Trophoblast cell (in vitro differentiated cells and primary cell): Measurements from ENCODE around the gene MRPL32. TPM values are rescaled to one million over a fixed set of nuclear protein-coding genes. Genes with fewer than 3 reads are reported as not detected.
"Not testable (repeated sequence)": the region's sequence is repeated elsewhere in the genome, so short reads cannot be mapped to it uniquely, and the experiment has no call there.

Experiments
- DNase-seq, 2 donors: peaks; one replicate each; pipeline ENCODE4 v3.0.0-alpha.2; 2016
- H2AFZ ChIP-seq: 2 replicates; pipeline ENCODE4 v1.6.1; 2013; ENCODE audit warnings: low read length, moderate library complexity, mild to moderate bottlenecking; ENCODE audit not compliant: insufficient read depth, poor library complexity
- H2AK5ac ChIP-seq: 2 replicates; pipeline ENCODE4 v1.6.1; 2013; ENCODE audit warnings: mild to moderate bottlenecking, low read length
- H2BK120ac ChIP-seq: 2 replicates; pipeline ENCODE4 v1.6.1; 2013; ENCODE audit warnings: low read length, mild to moderate bottlenecking, moderate library complexity; ENCODE audit not compliant: insufficient read depth, poor library complexity
- H2BK12ac ChIP-seq: 2 replicates; pipeline ENCODE4 v1.6.1; 2013; ENCODE audit warnings: mild to moderate bottlenecking, low read length, moderate library complexity
- H2BK5ac ChIP-seq: 2 replicates; pipeline ENCODE4 v1.6.1; 2013; ENCODE audit warnings: low read length, low read depth, moderate library complexity, mild to moderate bottlenecking; ENCODE audit not compliant: poor library complexity
- H3K14ac ChIP-seq: 2 replicates; pipeline ENCODE4 v1.6.1; 2013; ENCODE audit warnings: mild to moderate bottlenecking, low read length
- H3K18ac ChIP-seq: 2 replicates; pipeline ENCODE4 v1.6.1; 2013; ENCODE audit warnings: mild to moderate bottlenecking, low read length
- H3K23ac ChIP-seq: 2 replicates; pipeline ENCODE4 v1.6.1; 2013; ENCODE audit warnings: low read length
- H3K27ac ChIP-seq: 2 replicates; pipeline ENCODE4 v1.5.1; 2013; ENCODE audit warnings: low read depth, mild to moderate bottlenecking, inconsistent platforms, low read length, moderate library complexity
- H3K27me3 ChIP-seq: 2 replicates; pipeline ENCODE4 v1.6.1; 2013; ENCODE audit warnings: inconsistent platforms, mild to moderate bottlenecking, low read length, moderate library complexity; ENCODE audit not compliant: insufficient read depth
- H3K36me3 ChIP-seq, 2 experiments: 1 replicate in 1 of 2; 2 replicates in 1 of 2; pipeline ENCODE4 v1.6.1; 2013; ENCODE audit warnings: low read length in 2 of 2, mild to moderate bottlenecking in 2 of 2, moderate library complexity in 1 of 2; ENCODE audit not compliant: insufficient read depth in 2 of 2, control insufficient read depth in 1 of 2
- H3K4ac ChIP-seq: 2 replicates; pipeline ENCODE4 v1.6.1; 2013; ENCODE audit warnings: low read depth, mild to moderate bottlenecking, low read length, moderate library complexity
- H3K4me1 ChIP-seq, 2 experiments: 1 replicate in 1 of 2; 2 replicates in 1 of 2; pipeline ENCODE4 v1.6.1; 2013; ENCODE audit warnings: low read length in 2 of 2, mild to moderate bottlenecking in 2 of 2, moderate library complexity in 1 of 2; ENCODE audit not compliant: insufficient read depth in 2 of 2, control insufficient read depth in 1 of 2
- H3K4me2 ChIP-seq: 2 replicates; pipeline ENCODE4 v1.6.1; 2013; ENCODE audit warnings: inconsistent platforms, mild to moderate bottlenecking, low read length, moderate library complexity
- H3K4me3 ChIP-seq: 2 replicates; pipeline ENCODE4 v1.5.1; 2013; ENCODE audit warnings: mild to moderate bottlenecking, low read depth, low read length, inconsistent platforms
- H3K79me1 ChIP-seq: one replicate; pipeline ENCODE4 v1.6.1; 2013; ENCODE audit warnings: low read length
- H3K79me2 ChIP-seq: 2 replicates; pipeline ENCODE4 v1.6.1; 2013; ENCODE audit warnings: low read length, mild to moderate bottlenecking; ENCODE audit not compliant: control insufficient read depth, insufficient read depth, poor library complexity
- H3K9ac ChIP-seq: 2 replicates; pipeline ENCODE4 v1.6.1; 2013; ENCODE audit warnings: mild to moderate bottlenecking, low read length
- H3K9me3 ChIP-seq: 2 replicates; pipeline ENCODE4 v1.6.1; 2013; ENCODE audit warnings: low read depth, mild to moderate bottlenecking, control low read depth, inconsistent platforms, low read length; ENCODE audit not compliant: insufficient read depth
- H4K12ac ChIP-seq: 2 replicates; pipeline ENCODE4 v1.6.1; 2013; ENCODE audit warnings: low read depth, mild to moderate bottlenecking, low read length, moderate library complexity
- H4K8ac ChIP-seq: 2 replicates; pipeline ENCODE4 v1.6.1; 2013; ENCODE audit warnings: low read depth, mild to moderate bottlenecking, low read length, moderate library complexity
- H4K91ac ChIP-seq: one replicate; pipeline ENCODE4 v1.6.1; 2013; ENCODE audit warnings: low read depth, mild to moderate bottlenecking, low read length, moderate library complexity
- WGBS: extraction: QIAGEN DNeasy Blood & Tissue Kit; methylation state at CpG from one replicate; pipeline ENCODE4 v1.1.7; 2013; ENCODE audit warnings: missing lambda C conversion rate; ENCODE audit not compliant: insufficient read length, insufficient coverage; ENCODE audit errors: extremely low coverage; 5-methylcytosine and 5-hydroxymethylcytosine counted together
- polyA plus RNA-seq: library from polyadenylated mRNA; stranded (reverse); fragments of 200-250 nt; gene quantifications from 2 replicates; pipeline ENCODE4 v1.2.3, GENCODE V29; 2013

MRPL32 gene
- 60.2 and 70.0 TPM in 2 replicates for polyA plus RNA-seq

GRCh38 chr7:42931834-42932651 is at the start of gene MRPL32, which contains the start of gene PSMA2:
TSS of gene MRPL32 (plus strand) at chr7:42932376. CDS start at chr7:42932387, 11 bp downstream.
TSS of gene PSMA2 (minus strand) at chr7:42932174. CDS start at chr7:42932158, 16 bp downstream.
- Histone ChIP-seq H2BK12ac (no peak within 1 kb of the TSS), H3K4me3 (peak within 1 kb of the TSS; percentile 94), H2BK120ac (peak within 1 kb of the TSS; percentile 38), H3K27ac (no peak within 1 kb of the TSS), H3K4me2 (peak within 1 kb of the TSS; percentile 91), H4K8ac (peak within 1 kb of the TSS; percentile 89), H3K18ac (peak within 1 kb of the TSS; percentile 67), H3K36me3 (peaks cover 0 to 8% of the 10 kb centered on the region in 2 experiments), H2AFZ (peak within 1 kb of the TSS; percentile 82), H3K79me2 (peaks cover 13% of the 10 kb centered on the region), H2BK5ac (peak within 1 kb of the TSS; percentile 34), H3K9me3 (no peaks in the 10 kb centered on the region), H3K4ac (peak within 1 kb of the TSS; percentile 92), H3K4me1 (no peaks in the 10 kb centered on the region), H3K79me1 (peaks cover 5% of the 10 kb centered on the region), H3K27me3 (no peaks in the 10 kb centered on the region), H2AK5ac (no peak within 1 kb of the TSS), H3K9ac (peak within 1 kb of the TSS; percentile 99), H3K14ac (peak within 1 kb of the TSS; percentile 77), H4K91ac (peak within 1 kb of the TSS; percentile 42), H3K23ac (no peak within 1 kb of the TSS), H4K12ac (peak within 1 kb of the TSS; percentile 85)
- WGBS = no CpG with 5 or more reads among the region's 56 CpGs
- peak; percentile 99 to 100 for DNase-seq

GRCh38 chr7:42883950-42884349 is 48.2 kb upstream of the MRPL32 start:
- Histone ChIP-seq H3K27ac (no peak overlapping the region), H3K9me3 (no peaks in the 10 kb centered on the region), H4K8ac (no peak overlapping the region), H3K9ac (no peak overlapping the region), H2BK120ac (no peak overlapping the region), H3K79me2 (no peaks in the 10 kb centered on the region), H2BK5ac (no peak overlapping the region), H3K4ac (no peak overlapping the region), H2AK5ac (no peak overlapping the region), H3K4me2 (no peak overlapping the region), H3K4me3 (no peak overlapping the region), H4K91ac (no peak overlapping the region), H3K23ac (no peak overlapping the region), H3K18ac (no peak overlapping the region), H3K79me1 (peaks cover 2% of the 10 kb centered on the region), H2AFZ (no peak overlapping the region), H2BK12ac (no peak overlapping the region), H3K27me3 (no peaks in the 10 kb centered on the region), H3K36me3 (no peaks in the 10 kb centered on the region), H3K4me1 (peaks cover 0 to 2% of the 10 kb centered on the region in 2 experiments), H3K14ac (no peak overlapping the region), H4K12ac (no peak overlapping the region)
- no CpG with 5 or more reads among the region's 6 CpGs for WGBS
- DNase-seq = peak in 1 of 2 donors; percentile 2

- not testable (repeated sequence) for H3K27me3 ChIP-seq, H3K9ac ChIP-seq, H2BK12ac ChIP-seq, H3K79me1 ChIP-seq, H3K9me3 ChIP-seq, H4K12ac ChIP-seq, H3K4ac ChIP-seq, H3K4me2 ChIP-seq, H3K36me3 ChIP-seq, H3K27ac ChIP-seq, H4K91ac ChIP-seq, DNase-seq, H3K14ac ChIP-seq, H4K8ac ChIP-seq, H3K18ac ChIP-seq, H3K4me3 ChIP-seq, H3K4me1 ChIP-seq, H2AK5ac ChIP-seq, H2BK5ac ChIP-seq, H2BK120ac ChIP-seq, H3K79me2 ChIP-seq, H2AFZ ChIP-seq, H3K23ac ChIP-seq
- no CpG with 5 or more reads among the region's 8 CpGs for WGBS
Measured at GRCh38 chr7:42885183-42885582, 47.0 kb upstream of the MRPL32 start.

- Histone ChIP-seq H2AFZ (no peak overlapping the region), H3K18ac (no peak overlapping the region), H3K4me1 (peaks cover 0 to 2% of the 10 kb centered on the region in 2 experiments), H3K79me2 (no peaks in the 10 kb centered on the region), H3K4me3 (no peak overlapping the region), H3K9ac (no peak overlapping the region), H3K27ac (no peak overlapping the region), H2BK5ac (no peak overlapping the region), H3K14ac (no peak overlapping the region), H3K27me3 (no peaks in the 10 kb centered on the region), H4K91ac (no peak overlapping the region), H4K12ac (no peak overlapping the region), H3K36me3 (no peaks in the 10 kb centered on the region), H4K8ac (no peak overlapping the region), H3K4me2 (no peak overlapping the region), H2BK120ac (no peak overlapping the region), H3K79me1 (peaks cover 2% of the 10 kb centered on the region), H3K4ac (no peak overlapping the region), H3K9me3 (no peaks in the 10 kb centered on the region), H2BK12ac (no peak overlapping the region), H2AK5ac (no peak overlapping the region), H3K23ac (no peak overlapping the region)
- no CpG with 5 or more reads among the region's 2 CpGs for WGBS
- DNase-seq = peak in 1 of 2 donors; percentile 15
Measured at GRCh38 chr7:42886129-42886528, 46.0 kb upstream of the MRPL32 start.
